GM23248 (cell line): ENCODE data around the gene CHRM4. TPM values are rescaled to one million over a fixed set of nuclear protein-coding genes. Genes with fewer than 3 reads are reported as not detected.

Experiments used
- DNase-seq: peaks from one replicate; pipeline ENCODE4 v3.0.0-alpha.2; 2015
- H2AFZ ChIP-seq: fragments of 200-600 bp; sonication (generic); 2 replicates; pipeline ENCODE4 v1.6.1; 2016; ENCODE audit warnings: antibody characterized with exemption
- H3F3A ChIP-seq: fragments of 200-600 bp; sonication (generic); 2 replicates; pipeline ENCODE4 v1.6.1; 2016; ENCODE audit warnings: mild to moderate bottlenecking, antibody characterized with exemption, mixed run types; ENCODE audit not compliant: insufficient read depth
- H3K27ac ChIP-seq: fragments of 200-600 bp; sonication (generic); 2 replicates; pipeline ENCODE4 v1.5.1; 2016; ENCODE audit warnings: mild to moderate bottlenecking
- H3K27me3 ChIP-seq: fragments of 200-600 bp; sonication (generic); replicated peaks from 2 replicates; pipeline ENCODE4 v1.6.1; 2016; ENCODE audit warnings: mild to moderate bottlenecking; ENCODE audit not compliant: insufficient read depth
- H3K36me3 ChIP-seq: fragments of 200-600 bp; sonication (generic); 2 replicates; pipeline ENCODE4 v1.6.1; 2016; ENCODE audit warnings: low read depth, mild to moderate bottlenecking
- H3K4me1 ChIP-seq: fragments of 200-600 bp; sonication (generic); 2 replicates; pipeline ENCODE4 v1.6.1; 2016; ENCODE audit warnings: mild to moderate bottlenecking; ENCODE audit not compliant: insufficient read depth
- H3K4me2 ChIP-seq: fragments of 200-600 bp; sonication (generic); one replicate; pipeline ENCODE4 v1.6.1; 2016; ENCODE audit warnings: mild to moderate bottlenecking; ENCODE audit not compliant: unreplicated experiment
- H3K4me3 ChIP-seq: fragments of 200-600 bp; sonication (generic); 2 replicates; pipeline ENCODE4 v1.5.1; 2016; ENCODE audit warnings: mild to moderate bottlenecking
- H3K79me2 ChIP-seq: fragments of 200-600 bp; sonication (generic); 2 replicates; pipeline ENCODE4 v1.6.1; 2016; ENCODE audit warnings: mild to moderate bottlenecking; ENCODE audit not compliant: insufficient read depth
- H3K9ac ChIP-seq: fragments of 200-600 bp; sonication (generic); 2 replicates; pipeline ENCODE4 v1.6.1; 2016; ENCODE audit warnings: mild to moderate bottlenecking
- H3K9me2 ChIP-seq: fragments of 200-600 bp; sonication (generic); 2 replicates; pipeline ENCODE4 v1.6.1; 2016; ENCODE audit warnings: mixed run types, mild to moderate bottlenecking, moderate library complexity; ENCODE audit not compliant: insufficient read depth
- H3K9me3 ChIP-seq: fragments of 200-600 bp; sonication (generic); one replicate; pipeline ENCODE4 v1.6.1; 2017; ENCODE audit warnings: low read depth
- H4K20me1 ChIP-seq: fragments of 200-600 bp; sonication (generic); 2 replicates; pipeline ENCODE4 v1.6.0; 2016; ENCODE audit not compliant: insufficient read depth
- EZH2 ChIP-seq: fragments of 200-600 bp; sonication (generic); IDR thresholded peaks from 2 replicates; pipeline ENCODE4 v1.6.1; 2018; ENCODE audit warnings: antibody characterized with exemption, mild to moderate bottlenecking; ENCODE audit not compliant: insufficient read depth, poor library complexity, severe bottlenecking
- EZH2phosphoT487 ChIP-seq: fragments of 200-600 bp; sonication (generic); IDR thresholded peaks from 2 replicates; pipeline ENCODE4 v1.6.1; 2018; ENCODE audit warnings: antibody characterized with exemption, moderate library complexity, mild to moderate bottlenecking, low read depth; ENCODE audit not compliant: insufficient read depth
- WGBS, 2 experiments: methylation state at CpG; one replicate each; pipeline ENCODE4 v1.1.6; 2015 to 2017; ENCODE audit warnings: low lambda C conversion rate in 2 of 2, low coverage in 1 of 2; ENCODE audit errors: missing lambda C conversion rate in 2 of 2; 5-methylcytosine and 5-hydroxymethylcytosine counted together
- in situ Hi-C: fragments of 300-500 bp; cut with MboI; formaldehyde crosslinking; loops from 2 replicates; pipeline ENCODE4 v1.15.0; 2020
- polyA plus RNA-seq: library from polyadenylated mRNA; unstranded; fragments of >200 nt; fragmentation: Nextera tagmentation; extraction: Ambion mirVana; gene quantifications from 2 replicates; pipeline ENCODE4 v1.2.1, GENCODE V29; 2016
- total RNA-seq: library from RNA; depleted of rRNA; stranded (reverse); fragments of >200 nt; shearing (Covaris generic); gene quantifications from 2 replicates; pipeline ENCODE4 v1.2.3, GENCODE V29; 2014

CHRM4 gene
- total and polyA plus RNA-seq, 2 experiments from 2014 or later: not detected

- Histone ChIP-seq H3K4me1 (peaks cover 32% of the 10 kb centered on the region), H3K27ac (peak overlapping the region; percentile 65), H3K27me3 (no peaks in the 10 kb centered on the region), H3K4me3 (no peak overlapping the region), H3K79me2 (peaks cover 49% of the 10 kb centered on the region), H3K9me3 (no peaks in the 10 kb centered on the region), H3K36me3 (no peaks in the 10 kb centered on the region), H2AFZ (no peak overlapping the region), H3K4me2 (peak overlapping the region; percentile 36), H3K9ac (peak overlapping the region; percentile 74), H4K20me1 (no peaks in the 10 kb centered on the region), H3F3A (peaks cover 12% of the 10 kb centered on the region; the same call in 1 of the 2 replicates), H3K9me2 (no peaks in the 10 kb centered on the region)
- in situ Hi-C loops: no loop called here
- TF ChIP-seq EZH2: no peak
- TF ChIP-seq EZH2phosphoT487: no peak
- WGBS, 2 experiments: 75 to 77% methylated on average over 21 of the region's 21 CpGs
- peak; percentile 72 for DNase-seq
Measured at GRCh38 chr11:46363455-46364005, 28.0 kb downstream of the CHRM4 start.

- Histone ChIP-seq H3K9ac (peak overlapping the region; percentile 74), H3K79me2 (peaks cover 55% of the 10 kb centered on the region), H4K20me1 (no peaks in the 10 kb centered on the region), H2AFZ (no peak overlapping the region), H3K9me3 (no peaks in the 10 kb centered on the region), H3K27ac (peak overlapping the region; percentile 65), H3K4me3 (no peak overlapping the region), H3K9me2 (no peaks in the 10 kb centered on the region), H3K27me3 (no peaks in the 10 kb centered on the region), H3K4me1 (peaks cover 32% of the 10 kb centered on the region), H3K36me3 (no peaks in the 10 kb centered on the region), H3K4me2 (peak overlapping the region; percentile 36), H3F3A (peaks cover 12% of the 10 kb centered on the region; the same call in 1 of the 2 replicates)
- in situ Hi-C loops: no loop called here
- 78 to 79% methylated on average over 9 of the region's 9 CpGs for WGBS, 2 experiments
- TF ChIP-seq EZH2phosphoT487 (no peak), EZH2 (no peak)
- DNase-seq: peak; percentile 73
Measured at GRCh38 chr11:46363031-46363407, 28.6 kb downstream of the CHRM4 start.

- Histone ChIP-seq H4K20me1 (no peaks in the 10 kb centered on the region), H3K36me3 (no peaks in the 10 kb centered on the region), H3K4me1 (peaks cover 32% of the 10 kb centered on the region), H3K4me2 (peak overlapping the region; percentile 26), H3K9me3 (no peaks in the 10 kb centered on the region), H3F3A (peaks cover 12% of the 10 kb centered on the region; the same call in 1 of the 2 replicates), H3K9me2 (no peaks in the 10 kb centered on the region), H2AFZ (no peak overlapping the region), H3K79me2 (peaks cover 61% of the 10 kb centered on the region), H3K4me3 (no peak overlapping the region), H3K27me3 (no peaks in the 10 kb centered on the region), H3K9ac (peak overlapping the region; percentile 74), H3K27ac (peak overlapping the region; percentile 65; the same call in 1 of the 2 replicates)
- in situ Hi-C loops: no loop called here
- DNase-seq: no peak
- WGBS, 2 experiments: 91 to 92% methylated on average over 20 of the region's 20 CpGs
- no peak for TF ChIP-seq EZH2phosphoT487
- no peak for TF ChIP-seq EZH2
Measured at GRCh38 chr11:46362156-46363030, 29.2 kb downstream of the CHRM4 start.

GRCh38 chr11:46361283-46362155 is 30.1 kb downstream of the CHRM4 start:
- Histone ChIP-seq H3K36me3 (no peaks in the 10 kb centered on the region), H3K4me2 (peak overlapping the region; percentile 69), H3K9me3 (no peaks in the 10 kb centered on the region), H3K27me3 (no peaks in the 10 kb centered on the region), H3F3A (peaks cover 12% of the 10 kb centered on the region; the same call in 1 of the 2 replicates), H3K79me2 (peaks cover 70% of the 10 kb centered on the region), H3K9ac (peak overlapping the region; percentile 74), H3K9me2 (no peaks in the 10 kb centered on the region), H2AFZ (peak overlapping the region; percentile 52; the same call in 1 of the 2 replicates), H3K4me3 (peak overlapping the region; percentile 42), H3K4me1 (peaks cover 40% of the 10 kb centered on the region), H4K20me1 (no peaks in the 10 kb centered on the region), H3K27ac (peak overlapping the region; percentile 77)
- peak; percentile 87 for DNase-seq
- 8 to 13% methylated on average over 25 to 26 of the region's 26 CpGs for WGBS, 2 experiments
- TF ChIP-seq EZH2phosphoT487 (no peak), EZH2 (no peak)
- in situ Hi-C loops: no loop called here
